ENCODE data around the gene NXT2. TPM values are rescaled to one million over a fixed set of nuclear protein-coding genes. Genes with fewer than 3 reads are reported as not detected.

The NXT2 gene
- total RNA-seq, 1 donor from 2014 or later, result 10.4 TPM

- TF ChIP-seq CTCF (IDR thresholded peaks at IDR 0.05; ENCODE audit: unreplicated experiment), result no peak
- no peak overlapping the region for H3K4me3 Mint-ChIP-seq
- H3K36me3 Mint-ChIP-seq, result no peaks in the 10 kb centered on the region
- H3K4me1 Mint-ChIP-seq, result no peaks in the 10 kb centered on the region
- peaks cover 4% of the 10 kb centered on the region for H3K27me3 Mint-ChIP-seq (ENCODE audit: low read depth)
- DNase-seq (ENCODE audit: low spot score in 2 of 2, unreplicated experiment in 2 of 2), result no peak
- H3K9me3 Mint-ChIP-seq, result no peaks in the 10 kb centered on the region
- H3K27ac Mint-ChIP-seq, result no peak overlapping the region
Observed at GRCh38 chrX:109585488-109585887, 48.8 kb downstream of the NXT2 start.

GRCh38 chrX:109590176-109590575 is 53.5 kb downstream of the NXT2 start:
- Mint-ChIP-seq H3K36me3 (no peaks in the 10 kb centered on the region), H3K4me3 (no peak overlapping the region), H3K4me1 (no peaks in the 10 kb centered on the region), H3K27me3 (ENCODE audit: low read depth) (no peaks in the 10 kb centered on the region), H3K27ac (no peak overlapping the region), H3K9me3 (peaks cover 3% of the 10 kb centered on the region)
- no peak for TF ChIP-seq CTCF (IDR thresholded peaks at IDR 0.05; ENCODE audit: unreplicated experiment)
- no peak for DNase-seq (ENCODE audit: low spot score in 2 of 2, unreplicated experiment in 2 of 2)

Other genes starting within 250 kb of the NXT2 start
- 0.07 TPM in 2 of 3 replicates, not detected in the other for gene GUCY2F, start 54.8 kb upstream of the NXT2 start, total RNA-seq
- gene KCNE5, start 88.3 kb downstream of the NXT2 start, total RNA-seq, result 2.3 to 2.6 TPM (median 2.5 TPM) in 3 replicates
- 14.0 to 15.4 TPM (median 15.0 TPM) in 3 replicates for gene ACSL4, start 196.4 kb downstream of the NXT2 start, total RNA-seq